Transverse colon (tissue), 4 donors: ENCODE measurements around the gene KBTBD6. TPM values are rescaled to one million over a fixed set of nuclear protein-coding genes. Genes with fewer than 3 reads are reported as not detected.

Experiments
- DNase-seq: peaks from one replicate; pipeline ENCODE4 v3.0.0-alpha.2; 2019
- H3K27ac ChIP-seq, 4 donors: fragments of 200-600 bp; sonication (generic); 2 replicates each; pipeline ENCODE4 v1.5.1; 2016 to 2018; ENCODE audit warnings: inconsistent platforms in 4 of 4
- H3K27me3 ChIP-seq: fragments of 200-600 bp; sonication (generic); 2 replicates; pipeline ENCODE4 v1.5.1; 2017; ENCODE audit warnings: inconsistent platforms
- H3K36me3 ChIP-seq, 4 donors: fragments of 200-600 bp; sonication (generic); 2 replicates each; pipeline ENCODE4 v1.5.1; 2017 to 2019; ENCODE audit warnings: inconsistent platforms in 4 of 4
- H3K4me1 ChIP-seq, 4 donors: fragments of 200-600 bp; sonication (generic); 2 replicates each; pipeline ENCODE4 v1.5.1; 2017 to 2020; ENCODE audit warnings: inconsistent platforms in 4 of 4
- H3K4me3 ChIP-seq, 4 donors: fragments of 200-600 bp; sonication (generic); 1 replicate in 1 of 4; 2 replicates in 3 of 4; pipeline versions ENCODE4 v1.5.1 to v1.6.1; 2017 to 2019; ENCODE audit warnings: inconsistent platforms in 4 of 4
- H3K9me3 ChIP-seq, 2 donors: fragments of 200-600 bp; sonication (generic); 2 replicates each; pipeline ENCODE4 v1.5.1; 2017 to 2019; ENCODE audit warnings: inconsistent platforms in 2 of 2
- EP300 ChIP-seq: sonication (generic); formaldehyde crosslinking; IDR thresholded peaks from one replicate; pipeline ENCODE4 v1.6.1; 2017; ENCODE audit warnings: antibody characterized with exemption, low read depth
- POLR2A ChIP-seq: fragments of 450-650 bp; IDR thresholded peaks from one replicate; pipeline ENCODE4 v1.6.1; 2016; ENCODE audit warnings: antibody characterized with exemption, mild to moderate bottlenecking, moderate library complexity
- POLR2AphosphoS5 ChIP-seq, 3 donors: sonication (generic); formaldehyde crosslinking; IDR thresholded peaks; one replicate each; pipeline ENCODE4 v1.6.1; 2016; ENCODE audit warnings: antibody characterized with exemption in 3 of 3
- whole genome bisulfite sequencing, 2 donors: methylation state at CpG; one replicate each; pipeline ENCODE4 v1.1.5; 2018; ENCODE audit warnings: low coverage in 1 of 2; 5-methylcytosine and 5-hydroxymethylcytosine counted together
- in situ Hi-C, 4 donors: fragments of 200-750 bp; cut with MboI; loops; one replicate each; pipeline versions ENCODE4 v1.15.0 to v1.15.1; 2017; ENCODE audit warnings: low sequenced_read_pairs in 3 of 4, low pct_ligation_motif_present in 1 of 4, low pct_unique_long_range_greater_than_20kb in 1 of 4
- intact Hi-C: fragments of 100-400 bp; cut with DNase I; formaldehyde crosslinking; loops from one replicate; pipeline ENCODE4 v1.15.1; 2023; ENCODE audit warnings: low total_unique reads
- total RNA-seq, 4 donors: library from RNA; depleted of rRNA; stranded (reverse); fragments of >200 nt; gene quantifications; one replicate each; pipeline ENCODE4 v1.1.0, GENCODE V29; 2016
- TF ChIP-seq, protein P1 (sequence below), 5 experiments: fragments of 200-600 bp in 3 of 5; fragments of 450-650 bp in 2 of 5; sonication (generic) in 3 of 5; IDR thresholded peaks; 1 replicate in 2 of 5; 2 replicates in 3 of 5; pipeline ENCODE4 v1.5.1; 2016 to 2017; ENCODE audit warnings: antibody characterized with exemption in 5 of 5, inconsistent platforms in 3 of 5, mild to moderate bottlenecking in 2 of 5, moderate library complexity in 1 of 5

KBTBD6 gene
- total RNA-seq, 4 donors from 2014 or later: 0.37 to 4.9 (median 2.1) TPM

DNA sequence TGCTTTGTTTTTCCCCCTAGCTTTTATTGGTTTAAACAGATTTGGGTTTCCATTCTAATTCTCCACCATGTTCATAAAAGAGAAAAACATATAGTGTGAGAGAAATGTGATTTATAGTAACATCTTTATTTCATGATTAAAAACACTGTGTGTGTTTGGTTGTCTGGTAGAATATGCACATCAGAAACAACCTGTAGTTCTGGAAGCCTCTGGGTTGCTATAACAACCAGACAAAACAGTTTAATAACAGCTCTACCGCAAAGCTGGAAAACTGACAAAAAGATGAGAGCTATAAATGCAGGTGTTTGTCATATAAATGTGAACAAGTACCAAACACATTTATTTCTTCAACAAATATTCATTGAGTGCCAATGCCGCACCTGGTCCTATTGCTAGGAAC, 9.8 kb downstream of the KBTBD6 start:
- TF ChIP-seq POLR2AphosphoS5 (IDR thresholded peaks at IDR 0.05): no peak
- TF ChIP-seq POLR2A: no peak
- TF ChIP-seq, protein P1, sequence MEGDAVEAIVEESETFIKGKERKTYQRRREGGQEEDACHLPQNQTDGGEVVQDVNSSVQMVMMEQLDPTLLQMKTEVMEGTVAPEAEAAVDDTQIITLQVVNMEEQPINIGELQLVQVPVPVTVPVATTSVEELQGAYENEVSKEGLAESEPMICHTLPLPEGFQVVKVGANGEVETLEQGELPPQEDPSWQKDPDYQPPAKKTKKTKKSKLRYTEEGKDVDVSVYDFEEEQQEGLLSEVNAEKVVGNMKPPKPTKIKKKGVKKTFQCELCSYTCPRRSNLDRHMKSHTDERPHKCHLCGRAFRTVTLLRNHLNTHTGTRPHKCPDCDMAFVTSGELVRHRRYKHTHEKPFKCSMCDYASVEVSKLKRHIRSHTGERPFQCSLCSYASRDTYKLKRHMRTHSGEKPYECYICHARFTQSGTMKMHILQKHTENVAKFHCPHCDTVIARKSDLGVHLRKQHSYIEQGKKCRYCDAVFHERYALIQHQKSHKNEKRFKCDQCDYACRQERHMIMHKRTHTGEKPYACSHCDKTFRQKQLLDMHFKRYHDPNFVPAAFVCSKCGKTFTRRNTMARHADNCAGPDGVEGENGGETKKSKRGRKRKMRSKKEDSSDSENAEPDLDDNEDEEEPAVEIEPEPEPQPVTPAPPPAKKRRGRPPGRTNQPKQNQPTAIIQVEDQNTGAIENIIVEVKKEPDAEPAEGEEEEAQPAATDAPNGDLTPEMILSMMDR (IDR thresholded peaks at IDR 0.05): no peak
- TF ChIP-seq EP300: no peak
- intact Hi-C loops (no loop called here), in situ Hi-C loops (no loop called here)
- no peaks in the 10 kb centered on the region for H3K27me3 ChIP-seq
- H3K9me3 ChIP-seq: no peaks in the 10 kb centered on the region
- no peak for DNase-seq
- H3K27ac ChIP-seq: no peak overlapping the region
- WGBS, 2 donors: 60% methylated on average over 2 of the region's 2 CpGs; no CpG with 5 or more reads in 1 of the 2 donors
- no peaks in the 10 kb centered on the region for H3K4me1 ChIP-seq
- H3K36me3 ChIP-seq: no peaks in the 10 kb centered on the region
- H3K4me3 ChIP-seq: no peak overlapping the region

- in situ Hi-C loops (no loop called here), intact Hi-C loops (no loop called here)
- TF ChIP-seq POLR2AphosphoS5 (IDR thresholded peaks at IDR 0.05) (no peak), POLR2A (no peak)
- TF ChIP-seq, protein P1 (IDR thresholded peaks at IDR 0.05): no peak
- Histone ChIP-seq H3K27me3 (no peaks in the 10 kb centered on the region), H3K4me3 (no peak overlapping the region), H3K36me3 (no peaks in the 10 kb centered on the region), H3K27ac (no peak overlapping the region), H3K4me1 (no peaks in the 10 kb centered on the region), H3K9me3 (no peaks in the 10 kb centered on the region)
- no peak for DNase-seq
- 68 to 79% methylated on average over 4 of the region's 4 CpGs for WGBS, 2 donors
These were observed 14.7 kb downstream of the KBTBD6 start for GRCh38 chr13:41117869-41118268.

DNA sequence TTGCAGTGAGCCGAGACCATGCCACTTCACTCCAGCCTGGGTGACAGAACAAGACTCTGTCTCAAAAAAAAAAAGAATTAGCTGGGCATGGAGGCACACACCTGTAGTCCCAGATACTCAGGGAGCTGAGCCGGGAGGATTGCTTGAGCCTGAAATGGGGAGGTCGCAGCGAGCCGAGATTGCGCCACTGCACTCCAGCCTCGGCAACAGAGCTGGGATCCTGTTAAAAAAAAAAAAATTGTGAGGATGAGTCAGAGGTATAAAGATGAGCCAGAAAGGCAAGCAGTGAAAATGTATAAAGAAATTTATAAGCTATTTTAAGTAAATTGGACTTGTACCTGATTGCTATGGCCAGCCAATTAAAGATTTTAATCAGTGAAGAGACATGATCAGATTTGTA, 21.1 kb downstream of the KBTBD6 start:
- intact Hi-C loops (no loop called here), in situ Hi-C loops (no loop called here)
- WGBS, 2 donors: 83 to 84% methylated on average over 6 to 7 of the region's 7 CpGs
- no peak overlapping the region for H3K4me3 ChIP-seq
- no peaks in the 10 kb centered on the region for H3K4me1 ChIP-seq
- no peaks in the 10 kb centered on the region for H3K36me3 ChIP-seq
- H3K27ac ChIP-seq: no peak overlapping the region
- TF ChIP-seq POLR2A: no peak
- TF ChIP-seq, protein P1 (IDR thresholded peaks at IDR 0.05): no peak
- no peak for TF ChIP-seq EP300
- no peak for TF ChIP-seq POLR2AphosphoS5 (IDR thresholded peaks at IDR 0.05)
- H3K9me3 ChIP-seq: no peaks in the 10 kb centered on the region
- H3K27me3 ChIP-seq: no peaks in the 10 kb centered on the region
- DNase-seq: no peak

DNA sequence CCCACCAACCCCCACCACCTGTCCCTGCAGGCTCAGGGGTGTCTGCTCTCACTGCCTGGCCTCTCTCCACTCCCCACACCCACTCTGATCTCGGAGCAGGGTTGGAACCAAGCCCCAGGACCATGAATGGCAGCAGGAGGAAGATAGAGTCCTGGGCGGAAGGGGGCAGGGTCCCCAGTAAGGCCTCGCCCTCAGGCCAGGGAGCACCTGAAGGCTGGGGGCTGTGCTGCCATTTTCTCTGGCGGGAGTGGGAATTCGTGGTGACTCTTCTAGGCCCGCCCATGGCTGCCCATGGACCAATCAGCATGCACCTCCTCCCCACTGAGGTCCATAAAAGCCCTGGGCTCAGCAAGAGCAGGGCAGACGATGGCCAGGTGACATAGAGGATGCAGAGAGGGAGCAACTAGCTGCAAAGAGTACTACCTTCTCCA, 25.0 kb downstream of the KBTBD6 start:
- DNase-seq: no peak
- no peak overlapping the region for H3K27ac ChIP-seq
- no peak overlapping the region for H3K4me3 ChIP-seq
- H3K36me3 ChIP-seq: no peaks in the 10 kb centered on the region
- H3K27me3 ChIP-seq: no peaks in the 10 kb centered on the region
- no peaks in the 10 kb centered on the region for H3K4me1 ChIP-seq
- in situ Hi-C loops (no loop called here), intact Hi-C loops (no loop called here)
- H3K9me3 ChIP-seq: no peaks in the 10 kb centered on the region
- WGBS, 2 donors: 91% methylated on average over 7 of the region's 7 CpGs; no CpG with 5 or more reads in 1 of the 2 donors
- TF ChIP-seq POLR2A (no peak), EP300 (no peak), POLR2AphosphoS5 (IDR thresholded peaks at IDR 0.05) (no peak)
- TF ChIP-seq, protein P1 (IDR thresholded peaks at IDR 0.05): no peak
